ENCODE results near the gene VASP. TPM values are rescaled to one million over a fixed set of nuclear protein-coding genes. Genes with fewer than 3 reads are reported as not detected.
A peak's percentile ranks its signal among the peaks of the same experiment; 100 is the strongest.

The VASP gene
- total RNA-seq, 1 donor, result 71.3 TPM

DNA sequence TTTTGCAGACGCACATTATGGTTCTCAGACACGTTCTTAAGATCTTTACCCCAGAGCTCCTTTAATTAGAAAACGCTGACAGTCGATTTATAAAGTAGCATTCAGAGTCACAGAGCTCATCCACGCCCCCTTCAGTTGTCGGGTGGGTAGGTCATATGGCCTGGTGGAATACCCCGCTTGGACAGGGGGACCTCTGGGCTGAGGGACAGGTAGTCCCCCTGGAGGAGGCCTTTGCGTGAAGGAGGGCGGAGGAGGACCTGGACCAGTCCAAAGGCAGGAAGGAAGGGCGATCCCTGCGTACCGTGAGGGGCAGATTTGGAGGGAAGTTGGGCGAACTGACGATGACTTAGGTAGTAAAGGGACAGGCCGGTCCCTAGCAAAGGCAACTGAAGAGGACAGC is 20.5 kb downstream of the VASP start:
- Histone ChIP-seq H3K36me3 (ENCODE audit: insufficient read depth, low read length) (peaks cover 52% of the 10 kb centered on the region), H3K27me3 (ENCODE audit: insufficient read depth, low read length) (no peaks in the 10 kb centered on the region), H3K27ac (ENCODE audit: low read depth, low read length) (no peak overlapping the region)

GRCh38 chr19:45528149-45528743 is 21.0 kb downstream of the VASP start:
- no peak for DNase-seq (ENCODE audit: insufficient read length, low spot score, missing footprints)
- H2AFZ ChIP-seq (ENCODE audit: low read length), result no peak overlapping the region
- no peak overlapping the region for H3K4me2 ChIP-seq (ENCODE audit: insufficient read depth, low read length)

More for the DNA sequence above, 20.5 kb downstream of the VASP start:
- Histone ChIP-seq H3K79me2 (ENCODE audit: insufficient read depth, low read length) (peaks cover 3% of the 10 kb centered on the region), H3K4me3 (ENCODE audit: insufficient read depth, low read length) (no peak overlapping the region), H3K4me2 (ENCODE audit: insufficient read depth, low read length) (no peak overlapping the region), H3K4me1 (ENCODE audit: insufficient read depth, low read length) (peaks cover 4% of the 10 kb centered on the region), H4K20me1 (ENCODE audit: insufficient read depth, low read length) (peaks cover 33% of the 10 kb centered on the region), H3K9me3 (ENCODE audit: low read depth, low read length) (no peaks in the 10 kb centered on the region), H2AFZ (ENCODE audit: low read length) (no peak overlapping the region)
- TF ChIP-seq, protein P1, sequence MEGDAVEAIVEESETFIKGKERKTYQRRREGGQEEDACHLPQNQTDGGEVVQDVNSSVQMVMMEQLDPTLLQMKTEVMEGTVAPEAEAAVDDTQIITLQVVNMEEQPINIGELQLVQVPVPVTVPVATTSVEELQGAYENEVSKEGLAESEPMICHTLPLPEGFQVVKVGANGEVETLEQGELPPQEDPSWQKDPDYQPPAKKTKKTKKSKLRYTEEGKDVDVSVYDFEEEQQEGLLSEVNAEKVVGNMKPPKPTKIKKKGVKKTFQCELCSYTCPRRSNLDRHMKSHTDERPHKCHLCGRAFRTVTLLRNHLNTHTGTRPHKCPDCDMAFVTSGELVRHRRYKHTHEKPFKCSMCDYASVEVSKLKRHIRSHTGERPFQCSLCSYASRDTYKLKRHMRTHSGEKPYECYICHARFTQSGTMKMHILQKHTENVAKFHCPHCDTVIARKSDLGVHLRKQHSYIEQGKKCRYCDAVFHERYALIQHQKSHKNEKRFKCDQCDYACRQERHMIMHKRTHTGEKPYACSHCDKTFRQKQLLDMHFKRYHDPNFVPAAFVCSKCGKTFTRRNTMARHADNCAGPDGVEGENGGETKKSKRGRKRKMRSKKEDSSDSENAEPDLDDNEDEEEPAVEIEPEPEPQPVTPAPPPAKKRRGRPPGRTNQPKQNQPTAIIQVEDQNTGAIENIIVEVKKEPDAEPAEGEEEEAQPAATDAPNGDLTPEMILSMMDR (IDR thresholded peaks at IDR 0.05; ENCODE audit: extremely low read depth, low read depth, low read length), result no peak
- DNase-seq (ENCODE audit: insufficient read length, low spot score, missing footprints), result peak; percentile 39

DNA sequence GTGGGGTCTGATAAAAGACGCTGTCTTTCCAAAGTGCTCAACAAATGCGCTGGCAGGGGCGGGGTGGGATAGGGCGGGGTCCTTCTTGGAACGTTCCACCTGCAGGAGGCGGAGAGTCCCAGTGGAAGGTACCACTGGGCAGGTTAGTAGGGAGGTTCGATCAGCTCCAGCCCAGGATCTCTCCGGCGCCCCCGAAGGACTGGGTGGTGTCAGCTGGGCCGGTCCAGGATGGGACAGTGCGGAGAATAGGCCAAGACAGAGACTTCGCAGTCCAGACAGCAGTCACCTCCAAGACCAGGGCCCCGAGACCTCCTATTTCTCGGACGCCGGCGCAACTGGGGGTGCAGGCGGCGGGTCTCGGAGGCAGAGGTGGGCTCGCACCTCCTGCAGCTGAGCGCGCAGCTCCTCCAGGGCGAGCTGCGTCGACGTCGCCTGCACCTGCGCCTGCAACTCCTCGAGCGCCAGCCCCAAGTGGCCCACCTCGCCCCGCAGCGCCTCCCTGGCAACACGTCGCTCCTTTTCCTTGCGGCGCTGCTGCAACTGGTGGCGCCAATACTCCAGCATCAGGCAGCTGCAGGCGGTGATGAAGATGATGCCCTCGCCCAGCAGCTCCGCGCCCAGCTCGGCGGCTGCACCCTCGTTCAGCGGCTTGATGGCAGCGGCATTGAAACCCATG is 21.6 kb downstream of the VASP start:
- peaks cover 2% of the 10 kb centered on the region for H3K79me2 ChIP-seq (ENCODE audit: insufficient read depth, low read length)
- H3K36me3 ChIP-seq (ENCODE audit: insufficient read depth, low read length), result peaks cover 43% of the 10 kb centered on the region
- H3K27ac ChIP-seq (ENCODE audit: low read depth, low read length), result no peak overlapping the region
- H4K20me1 ChIP-seq (ENCODE audit: insufficient read depth, low read length), result peaks cover 24% of the 10 kb centered on the region
- TF ChIP-seq, protein P1 (IDR thresholded peaks at IDR 0.05; ENCODE audit: extremely low read depth, low read depth, low read length), result no peak
- no peaks in the 10 kb centered on the region for H3K27me3 ChIP-seq (ENCODE audit: insufficient read depth, low read length)
- no peaks in the 10 kb centered on the region for H3K9me3 ChIP-seq (ENCODE audit: low read depth, low read length)
- H3K4me3 ChIP-seq (ENCODE audit: insufficient read depth, low read length), result no peak overlapping the region
- no peaks in the 10 kb centered on the region for H3K4me1 ChIP-seq (ENCODE audit: insufficient read depth, low read length)
- peak; percentile 52 for DNase-seq (ENCODE audit: insufficient read length, low spot score, missing footprints)
- H3K4me2 ChIP-seq (ENCODE audit: insufficient read depth, low read length), result no peak overlapping the region
- H2AFZ ChIP-seq (ENCODE audit: low read length), result no peak overlapping the region

More at GRCh38 chr19:45528149-45528743, 21.0 kb downstream of the VASP start:
- Histone ChIP-seq H3K4me1 (ENCODE audit: insufficient read depth, low read length) (peaks cover 3% of the 10 kb centered on the region), H4K20me1 (ENCODE audit: insufficient read depth, low read length) (peaks cover 30% of the 10 kb centered on the region), H3K27me3 (ENCODE audit: insufficient read depth, low read length) (no peaks in the 10 kb centered on the region), H3K9me3 (ENCODE audit: low read depth, low read length) (no peaks in the 10 kb centered on the region), H3K27ac (ENCODE audit: low read depth, low read length) (no peak overlapping the region), H3K36me3 (ENCODE audit: insufficient read depth, low read length) (peaks cover 49% of the 10 kb centered on the region), H3K4me3 (ENCODE audit: insufficient read depth, low read length) (no peak overlapping the region), H3K79me2 (ENCODE audit: insufficient read depth, low read length) (peaks cover 3% of the 10 kb centered on the region)
- TF ChIP-seq, protein P1 (IDR thresholded peaks at IDR 0.05; ENCODE audit: extremely low read depth, low read depth, low read length), result no peak

- no peaks in the 10 kb centered on the region for H3K9me3 ChIP-seq (ENCODE audit: low read depth, low read length)
- H3K27me3 ChIP-seq (ENCODE audit: insufficient read depth, low read length), result no peaks in the 10 kb centered on the region
- no peak overlapping the region for H3K27ac ChIP-seq (ENCODE audit: low read depth, low read length)
- H3K4me1 ChIP-seq (ENCODE audit: insufficient read depth, low read length), result no peaks in the 10 kb centered on the region
- H3K4me2 ChIP-seq (ENCODE audit: insufficient read depth, low read length), result no peak overlapping the region
- H3K79me2 ChIP-seq (ENCODE audit: insufficient read depth, low read length), result no peaks in the 10 kb centered on the region
- DNase-seq (ENCODE audit: insufficient read length, low spot score, missing footprints), result peak; percentile 72
- H3K36me3 ChIP-seq (ENCODE audit: insufficient read depth, low read length), result peaks cover 38% of the 10 kb centered on the region
- no peak overlapping the region for H2AFZ ChIP-seq (ENCODE audit: low read length)
- peaks cover 21% of the 10 kb centered on the region for H4K20me1 ChIP-seq (ENCODE audit: insufficient read depth, low read length)
- TF ChIP-seq, protein P1 (IDR thresholded peaks at IDR 0.05; ENCODE audit: extremely low read depth, low read depth, low read length), result no peak
- no peak overlapping the region for H3K4me3 ChIP-seq (ENCODE audit: insufficient read depth, low read length)
Measured at GRCh38 chr19:45529420-45529785, 22.1 kb downstream of the VASP start.
